Measurements from ENCODE around the gene MUSTN1. TPM values are rescaled to one million over a fixed set of nuclear protein-coding genes. Genes with fewer than 3 reads are reported as not detected.

The MUSTN1 gene
- polyA plus RNA-seq, 1 donor (not counting 4 experiments of a cell fraction or from before 2014, with no cell fraction given), result not detected

DNA sequence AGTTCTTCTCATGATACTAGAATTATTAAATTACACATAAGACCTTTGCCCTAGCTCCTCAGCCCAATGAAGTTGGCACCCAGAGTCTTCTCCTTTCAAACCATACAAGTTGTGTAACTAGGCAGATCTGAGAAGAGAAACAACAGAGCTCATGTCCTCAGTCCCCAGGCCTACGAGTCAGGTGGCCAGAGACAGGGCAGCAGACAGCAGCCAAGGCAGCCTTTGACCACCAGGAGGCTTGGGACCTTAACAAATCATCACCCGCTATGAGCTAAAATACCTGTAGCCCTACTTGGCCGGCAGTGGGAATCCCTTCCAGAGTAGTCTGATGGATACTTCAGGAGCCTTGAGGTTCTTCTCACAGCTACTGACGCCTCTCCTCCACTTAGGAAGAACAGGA lies 44.3 kb upstream of the MUSTN1 start:
- Histone ChIP-seq H3K9me3 (ENCODE audit: control insufficient read depth, low read depth, low read length) (no peaks in the 10 kb centered on the region), H3K79me2 (ENCODE audit: control insufficient read depth, insufficient read depth, low read length) (no peaks in the 10 kb centered on the region), H4K20me1 (ENCODE audit: control insufficient read depth, extremely low read depth, insufficient read depth, low read length) (peaks cover 2% of the 10 kb centered on the region), H3K27ac (ENCODE audit: control insufficient read depth, insufficient read depth, low read length) (no peak overlapping the region), H3K36me3 (ENCODE audit: control insufficient read depth in 2 of 2, extremely low read depth in 1 of 2, insufficient read depth in 2 of 2, low read length in 2 of 2) (no peaks in the 10 kb centered on the region), H3K4me2 (ENCODE audit: control insufficient read depth, extremely low read depth, insufficient read depth, low read depth, low read length) (no peak overlapping the region), H3K9ac (ENCODE audit: control insufficient read depth, extremely low read depth, insufficient read depth, low read length) (no peak overlapping the region), H2AFZ (ENCODE audit: control insufficient read depth, low read length) (no peak overlapping the region), H3K4me3 (ENCODE audit: control insufficient read depth in 2 of 3, extremely low read depth in 1 of 3, insufficient read depth in 2 of 3, low read depth in 1 of 3, low read length in 3 of 3) (no peak overlapping the region), H3K27me3 (ENCODE audit: control insufficient read depth, extremely low read depth, insufficient read depth, low read length) (no peaks in the 10 kb centered on the region), H3K9me1 (ENCODE audit: control insufficient read depth, extremely low read depth, insufficient read depth, low read length) (no peaks in the 10 kb centered on the region), H3K4me1 (ENCODE audit: control insufficient read depth, extremely low read depth, insufficient read depth, low read length) (peaks cover 2% of the 10 kb centered on the region)
- DNase-seq (ENCODE audit: low read depth, low spot score) (no peak), FAIRE-seq (no peak)
- dilution Hi-C loops (cut with MboI; ENCODE audit: extremely low pct_ligation_motif_present, low sequenced_read_pairs), result no loop called here
- TF ChIP-seq, protein P1, sequence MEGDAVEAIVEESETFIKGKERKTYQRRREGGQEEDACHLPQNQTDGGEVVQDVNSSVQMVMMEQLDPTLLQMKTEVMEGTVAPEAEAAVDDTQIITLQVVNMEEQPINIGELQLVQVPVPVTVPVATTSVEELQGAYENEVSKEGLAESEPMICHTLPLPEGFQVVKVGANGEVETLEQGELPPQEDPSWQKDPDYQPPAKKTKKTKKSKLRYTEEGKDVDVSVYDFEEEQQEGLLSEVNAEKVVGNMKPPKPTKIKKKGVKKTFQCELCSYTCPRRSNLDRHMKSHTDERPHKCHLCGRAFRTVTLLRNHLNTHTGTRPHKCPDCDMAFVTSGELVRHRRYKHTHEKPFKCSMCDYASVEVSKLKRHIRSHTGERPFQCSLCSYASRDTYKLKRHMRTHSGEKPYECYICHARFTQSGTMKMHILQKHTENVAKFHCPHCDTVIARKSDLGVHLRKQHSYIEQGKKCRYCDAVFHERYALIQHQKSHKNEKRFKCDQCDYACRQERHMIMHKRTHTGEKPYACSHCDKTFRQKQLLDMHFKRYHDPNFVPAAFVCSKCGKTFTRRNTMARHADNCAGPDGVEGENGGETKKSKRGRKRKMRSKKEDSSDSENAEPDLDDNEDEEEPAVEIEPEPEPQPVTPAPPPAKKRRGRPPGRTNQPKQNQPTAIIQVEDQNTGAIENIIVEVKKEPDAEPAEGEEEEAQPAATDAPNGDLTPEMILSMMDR (optimal IDR thresholded peaks at IDR 0.05 in 1 of 3, IDR thresholded peaks at IDR 0.05 in 1 of 3, conservative IDR thresholded peaks at IDR 0.05 in 1 of 3; ENCODE audit: extremely low read depth in 1 of 3, insufficient read depth in 2 of 3, low read length in 3 of 3), result no peak
- TF ChIP-seq EZH2 (IDR thresholded peaks at IDR 0.05; ENCODE audit: low read length), result no peak

DNA sequence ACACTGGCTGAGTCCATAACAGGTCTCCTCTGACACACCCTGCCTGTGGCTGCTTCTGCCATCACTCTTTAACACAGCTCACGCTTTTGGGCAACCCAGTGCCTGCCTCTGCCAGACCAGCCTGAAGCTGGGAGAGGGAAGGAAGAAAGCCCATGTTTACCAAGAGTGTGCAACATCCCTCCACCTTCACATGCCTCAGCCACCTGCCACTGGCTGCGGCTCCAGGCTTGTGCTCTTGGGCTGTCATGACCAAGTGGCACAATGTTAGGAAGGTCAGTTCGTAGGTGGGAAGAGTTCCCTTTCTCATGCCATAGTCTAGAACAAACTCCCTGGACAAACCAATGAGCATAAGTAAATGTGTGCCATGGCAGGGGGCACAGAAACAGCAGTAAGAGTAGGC lies 42.3 kb upstream of the MUSTN1 start:
- Histone ChIP-seq H2AFZ (ENCODE audit: control insufficient read depth, low read length) (no peak overlapping the region), H3K79me2 (ENCODE audit: control insufficient read depth, insufficient read depth, low read length) (no peaks in the 10 kb centered on the region), H3K27me3 (ENCODE audit: control insufficient read depth, extremely low read depth, insufficient read depth, low read length) (no peaks in the 10 kb centered on the region), H3K36me3 (ENCODE audit: control insufficient read depth in 2 of 2, extremely low read depth in 1 of 2, insufficient read depth in 2 of 2, low read length in 2 of 2) (no peaks in the 10 kb centered on the region), H3K27ac (ENCODE audit: control insufficient read depth, insufficient read depth, low read length) (no peak overlapping the region), H3K4me2 (ENCODE audit: control insufficient read depth, extremely low read depth, insufficient read depth, low read depth, low read length) (no peak overlapping the region), H3K4me3 (ENCODE audit: control insufficient read depth in 2 of 3, extremely low read depth in 1 of 3, insufficient read depth in 2 of 3, low read depth in 1 of 3, low read length in 3 of 3) (no peak overlapping the region), H3K4me1 (ENCODE audit: control insufficient read depth, extremely low read depth, insufficient read depth, low read length) (peaks cover 10% of the 10 kb centered on the region), H3K9me1 (ENCODE audit: control insufficient read depth, extremely low read depth, insufficient read depth, low read length) (no peaks in the 10 kb centered on the region), H3K9ac (ENCODE audit: control insufficient read depth, extremely low read depth, insufficient read depth, low read length) (no peak overlapping the region), H3K9me3 (ENCODE audit: control insufficient read depth, low read depth, low read length) (no peaks in the 10 kb centered on the region), H4K20me1 (ENCODE audit: control insufficient read depth, extremely low read depth, insufficient read depth, low read length) (peaks cover 2% of the 10 kb centered on the region)
- no peak for FAIRE-seq
- DNase-seq (ENCODE audit: low read depth, low spot score), result no peak
- dilution Hi-C loops (cut with MboI; ENCODE audit: extremely low pct_ligation_motif_present, low sequenced_read_pairs), result no loop called here
- TF ChIP-seq, protein P1 (optimal IDR thresholded peaks at IDR 0.05 in 1 of 3, IDR thresholded peaks at IDR 0.05 in 1 of 3, conservative IDR thresholded peaks at IDR 0.05 in 1 of 3; ENCODE audit: extremely low read depth in 1 of 3, insufficient read depth in 2 of 3, low read length in 3 of 3), result no peak
- TF ChIP-seq EZH2 (IDR thresholded peaks at IDR 0.05; ENCODE audit: low read length), result no peak

All from keratinocyte (primary cell).